GM19025 (cell line): Measurements from ENCODE around the gene MED31.
"Not testable (repeated sequence)": the region's sequence is repeated elsewhere in the genome, so short reads cannot be mapped to it uniquely, and the experiment has no call there.

ENCODE experiments used
- ATAC-seq: cut with Tn5 transposase; IDR thresholded peaks from one replicate; pipeline ENCODE4 v1.9.1; 2021; ENCODE audit warnings: mild to moderate bottlenecking, low read depth, moderate library complexity; ENCODE audit not compliant: unreplicated experiment

Gene MED31

DNA sequence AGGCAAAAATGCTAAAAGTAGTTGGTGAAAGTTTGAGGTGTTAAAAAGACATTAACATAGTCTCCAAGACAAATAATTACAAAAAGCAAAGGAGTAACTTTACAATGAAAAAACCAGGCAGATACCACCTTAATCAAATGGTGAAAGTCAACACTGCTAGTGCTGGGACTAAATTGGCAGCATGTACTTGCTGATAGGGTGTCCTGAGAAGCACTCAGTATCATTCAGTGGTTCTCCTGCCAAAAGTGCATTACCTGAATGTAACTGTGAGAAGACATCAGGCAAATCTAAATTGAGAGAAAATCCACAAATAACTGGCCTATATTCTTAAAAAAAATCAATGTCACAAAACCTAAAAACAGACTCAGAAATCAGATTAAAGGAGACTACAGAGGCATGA is 18.9 kb downstream of the MED31 start:
- ATAC-seq: no peak

DNA sequence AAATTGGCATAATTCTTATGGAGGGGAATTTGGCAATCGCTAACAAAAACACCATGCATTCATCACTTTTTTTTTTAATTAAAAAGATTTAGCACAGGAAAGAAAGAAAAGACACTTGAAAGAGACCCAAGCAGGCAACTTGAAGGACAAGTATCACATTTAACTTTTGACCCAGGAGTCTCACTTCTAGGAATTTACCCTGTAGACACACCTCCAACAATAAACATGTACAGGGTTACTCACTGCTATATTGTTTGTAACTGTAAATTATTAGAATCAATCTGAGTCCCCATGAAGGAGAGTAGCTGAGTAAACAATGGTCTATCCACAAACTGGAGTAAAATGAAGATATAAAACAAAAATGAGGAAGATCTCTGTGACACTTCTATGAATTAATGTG is 21.0 kb downstream of the MED31 start:
- ATAC-seq: no peak

DNA sequence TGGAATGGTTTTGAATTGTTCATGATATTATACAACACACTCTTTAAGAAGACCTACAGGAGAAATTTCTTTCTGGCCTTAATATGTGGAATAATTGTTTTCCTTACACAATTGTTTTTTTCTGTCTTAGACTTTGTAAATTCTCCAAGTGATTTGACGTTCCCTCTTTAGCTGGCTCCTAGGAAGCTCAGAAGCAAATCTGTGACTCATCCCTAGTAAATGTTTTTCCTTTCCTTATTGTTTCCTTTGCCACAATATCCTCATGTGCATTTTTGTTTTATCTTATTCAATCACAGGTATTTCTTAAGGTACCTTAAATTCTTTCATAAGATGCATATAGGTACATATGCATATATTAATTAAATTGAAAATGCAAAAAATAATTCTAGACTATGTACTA is 24.4 kb downstream of the MED31 start:
- no peak for ATAC-seq

DNA sequence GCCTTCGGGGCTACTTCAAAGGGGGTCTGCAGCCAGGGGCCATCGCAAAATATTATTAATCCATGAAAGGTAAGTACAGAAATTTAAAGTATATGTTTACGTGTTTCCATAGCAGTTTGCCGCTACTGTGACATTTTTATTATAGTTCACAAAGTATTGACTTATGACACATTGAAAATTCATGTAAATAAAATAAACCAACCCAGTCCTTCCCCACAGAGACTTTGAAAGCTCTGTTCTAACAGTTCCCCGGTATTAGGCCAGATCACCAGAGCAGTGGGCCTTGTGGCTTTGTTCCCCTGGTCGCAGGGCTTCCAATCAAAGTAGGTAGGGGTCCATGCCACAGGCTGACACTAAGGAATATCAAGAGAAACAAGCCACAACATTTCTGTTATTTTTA is 24.8 kb downstream of the MED31 start:
- ATAC-seq: no peak

DNA sequence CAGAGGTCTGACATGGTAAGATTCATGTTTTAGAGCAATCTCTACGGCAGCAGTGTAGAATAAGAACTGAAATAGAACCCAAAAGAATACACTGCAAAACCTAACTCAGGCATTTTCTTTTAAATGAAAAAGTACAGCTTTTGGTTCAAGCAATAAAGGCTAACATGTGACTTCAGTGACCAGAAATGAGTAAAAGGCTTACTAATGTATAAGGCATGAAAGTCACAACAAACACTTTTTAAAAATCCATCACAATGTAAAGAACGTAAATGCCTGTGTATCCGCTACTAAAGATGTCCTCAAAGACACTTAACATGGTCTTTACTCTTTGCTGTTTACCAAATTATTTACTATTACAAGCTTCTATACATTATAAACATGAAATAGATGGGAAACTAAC is 27.5 kb downstream of the MED31 start:
- ATAC-seq: no peak

DNA sequence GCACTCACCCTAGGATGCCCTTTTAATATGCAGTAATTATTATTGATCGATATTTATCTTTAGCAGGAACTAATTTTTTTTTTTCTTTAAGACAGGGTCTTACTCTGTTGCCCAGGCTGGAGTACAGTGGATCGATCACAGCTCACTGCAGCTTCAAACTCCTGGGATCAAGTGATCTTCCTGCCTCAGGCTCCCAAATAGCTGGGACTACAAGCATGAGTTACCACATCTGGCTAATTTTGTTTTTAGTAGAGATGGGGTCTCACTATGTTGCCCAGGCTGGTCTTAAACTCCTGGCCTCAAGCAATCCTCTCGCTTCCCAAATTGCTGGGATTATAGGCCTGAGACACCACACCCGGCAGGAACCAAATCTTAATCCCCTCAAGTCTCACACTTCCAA is 40.2 kb downstream of the MED31 start:
- ATAC-seq: no peak

DNA sequence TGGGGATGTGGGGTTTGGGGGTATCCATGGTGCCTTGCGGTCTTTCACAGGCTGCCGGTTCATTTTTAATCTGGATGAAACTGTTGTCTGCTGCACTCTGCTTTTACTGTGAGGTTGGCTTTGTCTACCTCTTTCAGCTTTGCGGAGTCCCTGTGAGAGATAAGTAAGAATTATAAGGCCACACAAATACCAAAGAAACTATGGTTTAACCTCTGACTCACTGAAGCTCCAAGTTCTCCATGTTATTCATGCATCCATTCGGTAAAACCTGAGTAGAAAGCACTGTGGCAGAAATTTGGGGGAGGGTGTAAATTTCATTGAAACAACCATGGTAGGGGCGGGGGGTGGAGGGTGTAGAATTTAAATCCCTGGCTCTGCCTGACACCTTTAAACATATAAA is 41.4 kb downstream of the MED31 start:
- no peak for ATAC-seq

DNA sequence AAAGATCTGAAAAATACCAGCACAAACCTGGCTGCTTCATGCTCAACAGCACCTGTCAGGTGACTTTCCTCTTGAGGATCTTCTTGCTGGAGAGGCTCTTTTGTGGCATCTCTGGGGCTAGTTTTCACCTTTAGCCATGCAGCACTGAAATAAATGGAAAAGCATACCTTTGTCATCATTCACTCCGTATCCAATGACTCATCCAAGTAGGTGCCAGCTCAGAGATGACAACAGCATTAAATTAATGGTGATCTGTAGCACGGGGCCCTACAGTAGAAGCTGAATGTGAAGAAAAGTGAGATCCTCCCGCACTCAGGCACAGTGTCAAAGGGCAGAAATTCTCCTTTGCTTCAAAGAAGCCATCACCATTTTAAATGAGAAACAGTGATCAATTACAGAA is 43.1 kb downstream of the MED31 start:
- ATAC-seq: no peak

DNA sequence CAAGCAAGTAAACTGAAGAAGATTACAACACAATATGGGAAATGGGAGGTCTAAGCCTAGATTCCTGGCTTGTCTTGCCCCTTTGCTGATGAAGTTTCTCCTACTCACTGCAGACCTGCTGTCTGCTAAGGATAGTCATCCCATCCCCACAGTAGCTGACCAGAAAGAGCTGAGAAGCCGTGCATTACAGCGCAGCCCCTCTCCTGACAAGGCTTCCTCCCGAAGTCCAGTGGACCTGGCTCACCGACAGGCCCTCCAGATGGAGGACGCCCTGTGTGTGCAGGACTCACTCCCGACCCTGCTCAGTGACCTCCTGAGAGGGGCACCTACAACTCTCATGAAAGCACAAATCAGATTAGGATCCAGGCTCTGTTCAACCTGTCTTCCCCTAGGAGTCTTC is 46.3 kb downstream of the MED31 start:
- no peak for ATAC-seq

DNA sequence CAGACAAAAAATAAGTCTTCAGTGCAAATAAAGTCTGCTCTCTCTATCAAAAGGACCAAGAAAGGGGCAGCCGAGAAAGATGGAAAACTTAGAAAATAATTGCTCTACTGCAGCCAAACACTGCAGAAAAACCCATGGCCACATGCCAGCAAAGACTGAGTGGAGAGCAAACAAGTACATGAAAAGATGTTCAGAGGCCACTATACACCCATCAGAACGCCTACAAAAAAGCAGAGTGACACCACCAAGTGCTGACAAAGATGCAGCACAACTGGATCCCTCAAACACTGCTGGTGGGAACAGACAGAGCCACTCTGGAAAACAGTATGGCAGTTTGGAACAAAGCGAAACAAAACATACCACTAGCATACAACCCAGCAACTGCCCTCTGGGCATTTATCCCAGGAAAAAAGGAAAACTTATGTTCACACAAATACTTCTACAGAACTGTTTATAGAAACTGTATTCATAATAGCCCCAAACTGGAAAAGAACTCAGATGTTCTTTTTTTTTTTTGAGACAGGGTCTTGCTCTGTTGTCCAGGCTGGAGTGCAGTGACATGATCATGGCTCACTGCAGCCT is 47.6 kb downstream of the MED31 start:
- ATAC-seq: no peak

DNA sequence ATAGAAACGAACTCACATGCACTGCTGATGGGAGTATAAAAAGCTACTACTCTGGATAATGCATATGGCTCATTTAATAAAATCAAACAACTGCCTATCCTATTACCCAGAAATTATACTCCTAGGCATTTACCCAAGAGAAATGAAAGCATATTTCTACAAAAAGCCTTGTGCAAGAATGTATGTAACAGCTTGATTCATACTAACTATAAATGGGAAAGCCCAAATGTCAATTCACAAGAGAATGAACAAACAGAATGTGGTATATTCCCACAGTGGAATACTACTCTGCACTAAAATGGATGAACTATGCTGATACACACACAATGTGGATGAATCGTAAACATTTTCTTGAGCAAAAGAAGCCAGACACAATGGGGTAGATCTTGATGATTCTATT is 49.3 kb downstream of the MED31 start:
- ATAC-seq: no peak

DNA sequence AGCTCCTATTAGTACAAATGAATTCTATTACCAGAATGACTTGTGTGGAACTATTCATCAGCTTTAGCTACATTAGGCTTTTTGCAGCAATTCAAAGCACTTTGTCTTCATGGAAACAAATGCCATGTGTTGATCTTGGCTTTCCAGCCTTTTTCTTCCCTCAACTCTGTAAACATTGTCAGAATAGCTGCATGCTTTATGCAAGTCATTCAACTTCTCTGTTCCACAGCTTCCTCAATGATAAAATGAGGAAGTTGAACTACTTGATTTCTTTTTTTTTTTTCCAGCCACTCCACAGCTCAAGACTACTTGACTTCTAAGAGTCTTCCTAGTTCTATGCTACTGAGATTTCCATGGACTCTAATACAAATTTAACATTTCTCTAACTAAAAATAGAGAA is 52.0 kb downstream of the MED31 start:
- no peak for ATAC-seq

DNA sequence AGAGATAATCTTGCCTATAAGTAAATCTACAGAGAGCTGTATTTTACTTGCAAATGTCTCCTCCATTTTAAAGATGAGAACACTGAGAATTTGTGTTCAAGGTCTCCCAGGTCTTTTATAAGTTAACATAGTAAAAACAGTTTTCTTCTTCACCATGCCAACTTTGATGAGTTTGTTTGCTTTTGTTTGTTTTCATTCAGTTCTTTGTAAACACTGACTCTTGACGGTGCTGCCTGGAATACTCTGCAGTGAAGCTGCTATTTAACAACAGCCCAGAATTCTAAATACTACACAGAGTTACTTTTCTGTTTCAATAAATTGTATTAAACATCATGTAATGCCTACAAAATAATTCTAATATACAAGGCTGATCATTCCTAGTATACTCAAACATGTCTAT is 53.7 kb downstream of the MED31 start:
- no peak for ATAC-seq

DNA sequence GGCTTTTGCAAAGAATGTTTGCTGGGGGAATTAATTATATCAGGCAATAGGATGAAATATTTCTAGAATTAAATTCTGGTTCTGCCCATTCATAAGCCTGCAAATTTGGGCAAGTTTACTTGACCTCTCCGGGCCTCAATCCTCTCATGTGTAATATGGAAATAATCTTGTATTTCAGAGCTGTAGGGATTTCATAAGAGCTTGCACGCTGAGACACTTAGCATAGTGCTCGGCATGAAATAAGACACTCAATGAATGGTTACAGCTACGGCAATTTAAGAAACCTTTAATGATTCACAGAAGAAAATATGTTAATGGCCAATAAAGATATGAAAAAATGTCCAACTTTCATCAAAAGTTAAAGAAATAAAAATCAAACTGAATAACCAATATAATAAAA is 54.5 kb downstream of the MED31 start:
- no peak for ATAC-seq

DNA sequence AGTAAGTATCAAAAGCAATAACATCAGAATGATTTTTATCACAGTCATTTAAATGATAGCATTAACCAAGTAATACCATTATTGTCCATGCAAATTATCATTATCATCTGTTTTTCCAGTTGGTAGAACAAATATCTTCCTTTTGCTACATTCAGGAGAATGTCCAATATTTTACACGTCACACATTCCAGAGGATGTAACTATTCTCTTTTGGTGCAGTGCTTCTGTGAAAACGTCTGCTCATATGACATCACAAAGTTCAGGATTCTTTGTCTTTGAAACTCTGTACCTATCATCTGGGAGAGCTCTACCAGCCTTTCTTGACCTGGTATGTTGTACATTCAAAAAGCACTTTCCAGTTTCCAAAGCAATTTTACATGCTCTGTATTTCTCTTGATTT is 54.9 kb downstream of the MED31 start:
- ATAC-seq: no peak

DNA sequence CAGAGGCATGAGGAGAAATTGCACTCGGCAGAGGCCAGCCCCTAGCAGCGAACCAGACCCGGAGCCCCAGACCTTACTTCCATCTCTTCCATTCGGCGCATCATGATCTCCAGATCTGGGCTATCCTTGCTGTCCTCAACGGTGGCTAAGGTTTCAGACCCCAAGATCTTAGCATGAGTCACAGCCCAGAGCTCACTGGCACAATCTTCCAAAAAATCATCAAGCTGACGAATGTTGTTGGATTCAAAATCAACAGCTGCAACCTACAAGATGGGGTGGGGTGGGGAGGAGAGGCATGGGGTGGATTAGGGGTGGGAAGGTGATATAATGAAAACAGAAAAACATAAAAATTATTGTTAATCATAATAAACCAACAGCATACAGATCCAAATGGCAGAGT is 55.3 kb downstream of the MED31 start:
- ATAC-seq: no peak

DNA sequence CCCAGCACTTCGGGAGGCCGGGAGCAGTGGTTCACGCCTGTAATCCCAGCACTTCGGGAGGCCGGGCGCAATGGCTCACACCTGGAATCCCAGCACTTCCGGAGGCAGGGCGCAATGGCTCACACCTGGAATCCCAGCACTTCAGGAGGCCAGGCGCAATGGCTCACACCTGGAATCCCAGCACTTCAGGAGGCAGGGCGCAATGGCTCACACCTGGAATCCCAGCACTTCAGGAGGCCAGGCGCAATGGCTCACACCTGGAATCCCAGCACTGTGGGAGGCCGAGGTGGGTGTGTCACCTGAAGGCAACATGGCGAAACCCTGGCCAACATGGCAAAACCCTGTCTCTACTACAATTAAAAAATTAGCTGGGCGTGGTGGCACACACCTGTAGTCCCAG is 58.0 kb downstream of the MED31 start:
- ATAC-seq: not testable (repeated sequence)
